Gastroesophageal sphincter (tissue), 3 donors: ENCODE measurements around the gene FKTN.
"Not testable (repeated sequence)": the region's sequence is repeated elsewhere in the genome, so short reads cannot be mapped to it uniquely, and the experiment has no call there.

Experiments used
- CTCF ChIP-seq, 4 experiments: fragments of 200-600 bp in 2 of 4; fragments of 450-650 bp in 2 of 4; sonication (generic) in 1 of 4; IDR thresholded peaks; one replicate each; pipeline ENCODE4 v1.5.1; 2017 to 2019; ENCODE audit warnings: antibody characterized with exemption in 4 of 4, mild to moderate bottlenecking in 2 of 4, moderate library complexity in 2 of 4
- POLR2AphosphoS5 ChIP-seq: sonication (generic); formaldehyde crosslinking; IDR thresholded peaks from one replicate; pipeline ENCODE4 v1.6.1; 2017; ENCODE audit warnings: antibody characterized with exemption

- not testable (repeated sequence) for TF ChIP-seq POLR2AphosphoS5; CTCF (IDR thresholded peaks at IDR 0.05)
Measured at GRCh38 chr9:105522618-105523385, 35.1 kb upstream of the FKTN start.
